ENCODE results near the gene MARCHF2.

GRCh38 chr19:8397746-8398310 is 15.3 kb upstream of the MARCHF2 start:
- TF ChIP-seq, protein P1, sequence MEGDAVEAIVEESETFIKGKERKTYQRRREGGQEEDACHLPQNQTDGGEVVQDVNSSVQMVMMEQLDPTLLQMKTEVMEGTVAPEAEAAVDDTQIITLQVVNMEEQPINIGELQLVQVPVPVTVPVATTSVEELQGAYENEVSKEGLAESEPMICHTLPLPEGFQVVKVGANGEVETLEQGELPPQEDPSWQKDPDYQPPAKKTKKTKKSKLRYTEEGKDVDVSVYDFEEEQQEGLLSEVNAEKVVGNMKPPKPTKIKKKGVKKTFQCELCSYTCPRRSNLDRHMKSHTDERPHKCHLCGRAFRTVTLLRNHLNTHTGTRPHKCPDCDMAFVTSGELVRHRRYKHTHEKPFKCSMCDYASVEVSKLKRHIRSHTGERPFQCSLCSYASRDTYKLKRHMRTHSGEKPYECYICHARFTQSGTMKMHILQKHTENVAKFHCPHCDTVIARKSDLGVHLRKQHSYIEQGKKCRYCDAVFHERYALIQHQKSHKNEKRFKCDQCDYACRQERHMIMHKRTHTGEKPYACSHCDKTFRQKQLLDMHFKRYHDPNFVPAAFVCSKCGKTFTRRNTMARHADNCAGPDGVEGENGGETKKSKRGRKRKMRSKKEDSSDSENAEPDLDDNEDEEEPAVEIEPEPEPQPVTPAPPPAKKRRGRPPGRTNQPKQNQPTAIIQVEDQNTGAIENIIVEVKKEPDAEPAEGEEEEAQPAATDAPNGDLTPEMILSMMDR (IDR thresholded peaks at IDR 0.05): no peak
- TF ChIP-seq POLR2A (IDR thresholded peaks at IDR 0.05): no peak
